Type B pancreatic cell (in vitro differentiated cells): ENCODE results near the gene FHL2. TPM values are rescaled to one million over a fixed set of nuclear protein-coding genes. Genes with fewer than 3 reads are reported as not detected.
"Not testable (repeated sequence)": the region's sequence is repeated elsewhere in the genome, so short reads cannot be mapped to it uniquely, and the experiment has no call there.

ENCODE experiments used
- DNase-seq: peaks from one replicate; pipeline ENCODE4 v3.0.0; 2021; ENCODE audit warnings: mixed read lengths; ENCODE audit not compliant: unreplicated experiment; ENCODE audit errors: extremely low spot score
- H3K27ac Mint-ChIP-seq: 2 replicates; pipeline ENCODE4 v1.8.0; 2021; ENCODE audit warnings: mild to moderate bottlenecking, mixed read lengths
- H3K27me3 Mint-ChIP-seq: 2 replicates; pipeline ENCODE4 v1.8.0; 2021; ENCODE audit warnings: mixed read lengths
- H3K36me3 Mint-ChIP-seq: 2 replicates; pipeline ENCODE4 v1.8.0; 2021; ENCODE audit warnings: mixed read lengths
- H3K4me1 Mint-ChIP-seq: one replicate; pipeline ENCODE4 v1.8.0; 2021; ENCODE audit warnings: mixed read lengths; ENCODE audit not compliant: unreplicated experiment
- H3K4me3 Mint-ChIP-seq: 2 replicates; pipeline ENCODE4 v1.8.0; 2021; ENCODE audit warnings: mild to moderate bottlenecking, mixed read lengths
- H3K9me3 Mint-ChIP-seq: 2 replicates; pipeline ENCODE4 v1.8.0; 2021; ENCODE audit warnings: mixed read lengths
- total RNA-seq: library from RNA; stranded (reverse); gene quantifications from 2 replicates; pipeline ENCODE4 v1.2.1, GENCODE V29; 2021; ENCODE audit warnings: low replicate concordance
- TF ChIP-seq, protein P1 (sequence below): fragments of 200-600 bp; sonication (generic); conservative IDR thresholded peaks from 2 replicates; pipeline ENCODE4 v1.5.0; 2021; ENCODE audit warnings: antibody characterized with exemption, mild to moderate bottlenecking

FHL2 gene
- total RNA-seq, 1 donor from 2014 or later, result 21.9 TPM

DNA sequence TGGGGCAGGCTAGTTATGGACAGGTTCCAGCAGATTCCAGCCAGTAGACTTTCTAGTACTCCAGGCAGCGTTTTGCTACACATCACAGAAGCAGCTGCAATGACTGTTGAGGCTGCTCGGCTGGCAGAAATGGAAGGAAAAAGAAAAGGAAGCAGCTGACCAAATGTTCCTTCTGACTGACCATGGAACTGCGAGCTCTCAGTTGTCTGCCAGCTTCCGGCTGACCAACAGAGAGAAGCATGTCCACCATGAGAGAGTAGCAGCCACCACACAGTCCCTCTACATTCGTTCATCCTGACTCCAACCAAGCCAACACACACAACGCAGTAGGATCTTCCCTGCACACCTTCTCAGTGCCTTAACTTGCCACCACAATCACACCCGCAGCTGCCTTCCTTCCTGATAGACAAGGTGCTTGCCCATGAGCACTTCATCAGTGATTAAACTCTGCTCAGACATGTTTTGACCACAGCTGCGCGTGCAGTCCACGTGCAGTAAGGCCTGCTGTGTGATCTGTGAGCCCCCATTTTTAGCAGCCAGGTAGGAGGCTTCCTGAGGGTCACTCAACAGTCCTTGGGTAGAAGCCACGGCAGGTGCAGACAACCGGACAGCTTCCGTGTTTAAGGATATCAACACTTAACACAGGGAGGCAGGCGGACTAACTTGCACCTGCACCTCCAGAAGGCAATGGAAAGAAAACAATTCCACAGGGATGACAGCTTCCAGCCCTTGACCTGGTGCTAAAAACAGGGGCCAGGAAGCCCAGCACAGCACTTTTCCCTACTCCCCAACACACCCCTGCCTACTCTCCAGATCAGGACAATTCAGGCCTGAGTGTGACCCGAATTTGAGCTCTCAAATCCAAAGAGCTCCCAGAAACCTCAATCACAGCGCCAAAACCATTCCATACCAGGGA, 70.3 kb downstream of the FHL2 start:
- H3K4me3 Mint-ChIP-seq, result peak overlapping the region; percentile 92
- TF ChIP-seq, protein P1, sequence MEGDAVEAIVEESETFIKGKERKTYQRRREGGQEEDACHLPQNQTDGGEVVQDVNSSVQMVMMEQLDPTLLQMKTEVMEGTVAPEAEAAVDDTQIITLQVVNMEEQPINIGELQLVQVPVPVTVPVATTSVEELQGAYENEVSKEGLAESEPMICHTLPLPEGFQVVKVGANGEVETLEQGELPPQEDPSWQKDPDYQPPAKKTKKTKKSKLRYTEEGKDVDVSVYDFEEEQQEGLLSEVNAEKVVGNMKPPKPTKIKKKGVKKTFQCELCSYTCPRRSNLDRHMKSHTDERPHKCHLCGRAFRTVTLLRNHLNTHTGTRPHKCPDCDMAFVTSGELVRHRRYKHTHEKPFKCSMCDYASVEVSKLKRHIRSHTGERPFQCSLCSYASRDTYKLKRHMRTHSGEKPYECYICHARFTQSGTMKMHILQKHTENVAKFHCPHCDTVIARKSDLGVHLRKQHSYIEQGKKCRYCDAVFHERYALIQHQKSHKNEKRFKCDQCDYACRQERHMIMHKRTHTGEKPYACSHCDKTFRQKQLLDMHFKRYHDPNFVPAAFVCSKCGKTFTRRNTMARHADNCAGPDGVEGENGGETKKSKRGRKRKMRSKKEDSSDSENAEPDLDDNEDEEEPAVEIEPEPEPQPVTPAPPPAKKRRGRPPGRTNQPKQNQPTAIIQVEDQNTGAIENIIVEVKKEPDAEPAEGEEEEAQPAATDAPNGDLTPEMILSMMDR, result no peak
- H3K4me1 Mint-ChIP-seq, result peaks cover 26% of the 10 kb centered on the region
- H3K9me3 Mint-ChIP-seq, result no peaks in the 10 kb centered on the region
- H3K27me3 Mint-ChIP-seq, result no peaks in the 10 kb centered on the region
- DNase-seq, result no peak
- H3K36me3 Mint-ChIP-seq, result no peaks in the 10 kb centered on the region
- peak overlapping the region; percentile 87 for H3K27ac Mint-ChIP-seq

DNA sequence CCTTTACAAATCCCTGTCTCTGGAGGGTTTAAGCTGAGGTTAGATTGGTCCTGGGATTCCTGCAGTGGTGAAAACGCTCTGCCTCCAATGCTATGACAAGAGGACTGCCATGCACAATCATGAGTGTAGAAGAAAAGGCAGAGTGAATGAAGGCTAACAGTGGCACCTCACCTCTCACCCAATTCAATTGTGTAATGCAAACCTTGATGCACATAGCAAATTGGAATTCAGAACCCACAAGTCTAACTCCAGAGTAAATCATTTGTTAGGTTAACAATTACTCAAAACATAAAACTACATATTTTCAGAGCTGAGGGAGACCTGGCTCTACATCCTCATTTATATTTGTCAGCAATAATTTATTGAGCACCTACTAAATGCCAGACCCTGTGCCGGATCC, 71.2 kb downstream of the FHL2 start:
- H3K27me3 Mint-ChIP-seq, result no peaks in the 10 kb centered on the region
- TF ChIP-seq, protein P1, result no peak
- H3K4me3 Mint-ChIP-seq, result peak overlapping the region; percentile 92
- H3K9me3 Mint-ChIP-seq, result no peaks in the 10 kb centered on the region
- H3K36me3 Mint-ChIP-seq, result no peaks in the 10 kb centered on the region
- no peak for DNase-seq
- peaks cover 26% of the 10 kb centered on the region for H3K4me1 Mint-ChIP-seq
- H3K27ac Mint-ChIP-seq, result peak overlapping the region; percentile 87

DNA sequence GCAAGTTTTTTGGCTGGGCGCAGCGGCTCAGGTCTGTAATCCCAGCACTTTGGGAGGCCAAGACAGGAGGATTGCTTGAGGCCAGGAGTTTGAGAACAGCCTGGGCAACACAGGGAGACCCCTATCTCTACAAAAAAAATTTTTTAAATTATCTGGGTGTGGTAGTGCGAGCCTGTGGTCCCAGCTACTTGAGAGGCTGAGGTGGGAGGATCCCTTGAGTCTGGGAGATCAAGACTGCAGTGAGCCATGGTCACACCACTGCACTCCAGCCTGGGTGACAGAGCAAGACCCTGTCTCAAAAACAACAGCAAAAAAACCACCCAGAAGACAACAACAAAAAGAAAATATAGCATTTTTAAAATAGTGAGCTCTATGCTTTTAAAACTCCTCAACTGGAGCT, 71.6 kb downstream of the FHL2 start:
- H3K27me3 Mint-ChIP-seq, H3K36me3 Mint-ChIP-seq, DNase-seq, H3K9me3 Mint-ChIP-seq, H3K4me3 Mint-ChIP-seq: not testable (repeated sequence)
- H3K27ac Mint-ChIP-seq, result peak overlapping the region; percentile 87
- H3K4me1 Mint-ChIP-seq, result peaks cover 26% of the 10 kb centered on the region

DNA sequence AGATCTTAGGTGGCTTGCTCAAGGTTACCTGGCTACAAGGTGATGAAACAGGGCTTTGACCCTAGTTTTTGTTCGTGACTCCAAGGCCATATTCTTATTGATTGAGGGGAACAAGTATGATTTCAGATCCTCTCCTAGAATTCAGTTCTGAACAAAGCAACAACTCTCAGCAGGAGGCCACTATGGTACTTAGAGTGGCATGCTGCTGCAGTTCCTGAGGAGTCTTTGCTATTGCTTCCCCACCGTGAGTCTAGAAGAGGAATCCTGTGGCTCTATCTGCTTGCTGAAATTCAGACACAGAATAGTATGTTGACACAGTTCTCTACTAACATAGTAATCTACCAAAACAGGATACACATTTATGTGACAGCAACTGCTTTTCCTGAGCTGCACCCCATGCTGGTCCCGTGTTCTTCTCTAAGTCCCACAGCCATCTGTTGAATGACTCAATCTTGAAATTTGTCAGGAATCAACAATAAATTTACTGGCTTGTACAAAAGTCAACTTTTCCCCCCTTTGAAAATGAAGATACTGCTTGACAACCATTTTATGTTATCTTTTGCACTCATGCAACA, 73.4 kb downstream of the FHL2 start:
- TF ChIP-seq, protein P1, result no peak
- H3K27me3 Mint-ChIP-seq, result no peaks in the 10 kb centered on the region
- H3K4me1 Mint-ChIP-seq, result peaks cover 30% of the 10 kb centered on the region
- no peak for DNase-seq
- no peaks in the 10 kb centered on the region for H3K9me3 Mint-ChIP-seq
- H3K36me3 Mint-ChIP-seq, result no peaks in the 10 kb centered on the region
- H3K4me3 Mint-ChIP-seq, result no peak overlapping the region
- no peak overlapping the region for H3K27ac Mint-ChIP-seq

DNA sequence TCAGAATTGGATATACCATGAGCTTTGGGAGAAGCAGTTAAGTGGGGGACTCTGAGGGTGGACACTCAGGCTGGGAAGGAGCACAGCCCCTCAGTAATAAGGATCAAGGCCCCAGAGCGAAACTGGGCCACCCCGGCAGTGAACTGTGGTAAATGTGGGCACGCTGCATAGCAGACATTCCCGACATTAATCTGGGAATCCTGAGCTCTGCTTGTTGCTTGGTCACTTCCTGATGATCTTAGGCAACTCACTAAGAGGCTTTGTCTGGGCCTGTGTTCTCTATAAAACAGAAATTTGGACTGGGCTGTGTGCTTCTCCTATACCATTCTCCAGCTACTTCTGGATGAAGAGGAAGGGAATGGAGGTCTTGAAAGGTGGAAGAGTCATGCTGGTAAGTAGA, 74.1 kb downstream of the FHL2 start:
- peak overlapping the region; percentile 31 for H3K27ac Mint-ChIP-seq
- no peak for DNase-seq
- TF ChIP-seq, protein P1, result no peak
- H3K9me3 Mint-ChIP-seq, result no peaks in the 10 kb centered on the region
- no peak overlapping the region for H3K4me3 Mint-ChIP-seq
- H3K27me3 Mint-ChIP-seq, result no peaks in the 10 kb centered on the region
- H3K4me1 Mint-ChIP-seq, result peaks cover 30% of the 10 kb centered on the region
- H3K36me3 Mint-ChIP-seq, result no peaks in the 10 kb centered on the region

DNA sequence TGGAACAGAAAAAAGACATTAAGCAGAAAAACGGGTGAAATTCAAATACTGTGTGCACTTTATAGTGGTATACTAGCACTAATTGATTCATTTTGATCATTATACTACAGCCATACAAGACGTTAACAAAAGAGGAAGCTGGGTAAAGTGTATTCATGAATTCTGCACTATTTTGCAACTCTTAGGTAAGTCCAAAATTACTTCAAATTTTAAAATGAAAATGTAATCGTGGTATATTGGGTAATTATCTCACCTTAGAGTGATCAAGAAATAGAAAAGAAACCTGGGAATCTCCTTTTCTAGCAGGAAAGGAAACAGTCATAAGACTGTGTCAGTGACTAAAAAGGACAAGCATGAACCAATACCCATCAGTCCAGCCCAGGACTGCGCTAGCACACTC, 74.8 kb downstream of the FHL2 start:
- TF ChIP-seq, protein P1, result no peak
- Mint-ChIP-seq H3K36me3 (no peaks in the 10 kb centered on the region), H3K27me3 (no peaks in the 10 kb centered on the region), H3K9me3 (no peaks in the 10 kb centered on the region), H3K27ac (no peak overlapping the region), H3K4me1 (peaks cover 28% of the 10 kb centered on the region), H3K4me3 (no peak overlapping the region)
- no peak for DNase-seq
